Spleen (tissue), 7 donors: ENCODE data around the gene OAS1.

ENCODE experiments used
- CTCF ChIP-seq, 11 experiments: fragments of 200-600 bp in 7 of 11; fragments of 450-650 bp in 4 of 11; sonication (generic) in 4 of 11; IDR thresholded peaks in 8 of 11; conservative IDR thresholded peaks in 3 of 11; 1 replicate in 7 of 11; 2 replicates in 4 of 11; pipeline versions ENCODE4 v1.4.0 to v1.8.0; 2016 to 2021; ENCODE audit warnings: antibody characterized with exemption in 11 of 11, inconsistent platforms in 4 of 11, mild to moderate bottlenecking in 1 of 11
- POLR2AphosphoS5 ChIP-seq, 3 donors: sonication (generic); formaldehyde crosslinking; IDR thresholded peaks; one replicate each; pipeline ENCODE4 v1.5.1; 2017; ENCODE audit warnings: antibody characterized with exemption in 3 of 3
- donor health status: DM: no; HTN: no; CAD: no; lungs with moderate emphysema.
- donor health status: DM: no; HTN: no; CAD: no.
- donor health status: DM: no; HTN: no; CAD: no.

DNA sequence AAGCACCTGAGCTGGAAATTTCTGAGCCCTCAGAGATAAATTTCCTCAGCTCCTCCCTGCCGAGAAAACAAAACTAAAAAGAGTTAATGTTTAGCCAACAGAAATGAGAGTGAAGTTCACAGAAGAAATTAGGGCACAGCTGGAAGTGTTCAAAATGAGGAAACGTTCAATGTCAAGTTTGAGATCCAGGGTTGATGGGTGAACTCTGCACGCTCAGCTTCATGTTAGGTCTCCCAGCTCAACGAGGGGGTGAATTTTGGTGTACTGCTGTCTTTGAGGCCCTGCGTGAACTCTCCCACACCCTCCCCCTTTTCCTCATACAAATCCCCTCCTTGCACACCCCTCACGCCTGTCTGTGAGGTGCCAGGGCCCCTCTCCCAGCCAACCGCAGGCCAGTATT lies 18.2 kb downstream of the OAS1 start:
- TF ChIP-seq CTCF (IDR thresholded peaks at IDR 0.05 in 8 of 11, conservative IDR thresholded peaks at IDR 0.05 in 3 of 11) = no peak
- TF ChIP-seq POLR2AphosphoS5 (IDR thresholded peaks at IDR 0.05) = peak in 1 of 3 donors; percentile 43
